ENCODE results near the gene ZFHX3. TPM values are rescaled to one million over a fixed set of nuclear protein-coding genes. Genes with fewer than 3 reads are reported as not detected.
"Not testable (repeated sequence)": the region's sequence is repeated elsewhere in the genome, so short reads cannot be mapped to it uniquely, and the experiment has no call there.

ZFHX3 gene
- 24.3 TPM for polyA plus RNA-seq (ENCODE audit: insufficient read length)
- long read RNA-seq, donor 1, partial matches to known transcripts = 19 of 19 reads
- long read RNA-seq, donor 1, other reads (novel, unspliced or antisense) = 0 of 19 reads
- long read RNA-seq, donor 2, partial matches to known transcripts = 34 of 34 reads
- long read RNA-seq, donor 2, other reads (novel, unspliced or antisense) = 0 of 34 reads
- long read RNA-seq, donor 3, partial matches to known transcripts = 9 of 9 reads
- long read RNA-seq, donor 3, other reads (novel, unspliced or antisense) = 0 of 9 reads
- long read RNA-seq, donor 4 = 0 reads
- long read RNA-seq, donor 5 = 0 reads
- long read RNA-seq, donor 6, partial matches to known transcripts = 5 of 5 reads
- long read RNA-seq, donor 6, other reads (novel, unspliced or antisense) = 0 of 5 reads
- long read RNA-seq, donor 7, partial matches to known transcripts = 14 of 14 reads
- long read RNA-seq, donor 7, other reads (novel, unspliced or antisense) = 0 of 14 reads
- long read RNA-seq, donor 8 = 0 reads

GRCh38 chr16:73047536-73048291 is at the start of gene ZFHX3:
Gene ZFHX3 (minus strand): TSS chr16:73048128. CDS start chr16:72960145, 87,983 bp downstream.
- no peak for DNase-seq

GRCh38 chr16:73096510-73096909 is 48.6 kb upstream of the ZFHX3 start:
- DNase-seq = no peak

- DNase-seq = no peak
These were observed 48.0 kb upstream of the ZFHX3 start for GRCh38 chr16:73095885-73096421.

- no peak for DNase-seq
These were observed 47.4 kb upstream of the ZFHX3 start for GRCh38 chr16:73095142-73095820.

GRCh38 chr16:73094371-73094770 is 46.4 kb upstream of the ZFHX3 start:
- DNase-seq = no peak

GRCh38 chr16:73093146-73094144 is 45.5 kb upstream of the ZFHX3 start:
- no peak for DNase-seq

GRCh38 chr16:73092236-73092781 is 44.4 kb upstream of the ZFHX3 start:
- no peak for DNase-seq

- no peak for DNase-seq
These were observed 43.2 kb upstream of the ZFHX3 start for GRCh38 chr16:73091174-73091573.

GRCh38 chr16:73089420-73089819 is 41.5 kb upstream of the ZFHX3 start:
- DNase-seq = no peak

- DNase-seq = no peak
These were observed 38.2 kb upstream of the ZFHX3 start for GRCh38 chr16:73086108-73086507.

GRCh38 chr16:73083271-73083670 is 35.3 kb upstream of the ZFHX3 start:
- DNase-seq = no peak

GRCh38 chr16:73082634-73083051 is 34.7 kb upstream of the ZFHX3 start:
- not testable (repeated sequence) for DNase-seq

GRCh38 chr16:73080931-73081330 is 33.0 kb upstream of the ZFHX3 start:
- DNase-seq = no peak

- DNase-seq = no peak
These were observed 28.4 kb upstream of the ZFHX3 start for GRCh38 chr16:73076324-73076810.

- no peak for DNase-seq
These were observed 26.5 kb upstream of the ZFHX3 start for GRCh38 chr16:73074382-73074781.

GRCh38 chr16:73072051-73072450 is 24.1 kb upstream of the ZFHX3 start:
- DNase-seq = not testable (repeated sequence)

GRCh38 chr16:73071131-73071940 is 23.4 kb upstream of the ZFHX3 start:
- no peak for DNase-seq

GRCh38 chr16:73069581-73070262 is 21.8 kb upstream of the ZFHX3 start:
- no peak for DNase-seq
